Spleen (tissue), 11 donors: Measurements from ENCODE around the gene PDCD11. TPM values are rescaled to one million over a fixed set of nuclear protein-coding genes. Genes with fewer than 3 reads are reported as not detected.
"Not testable (repeated sequence)": the region's sequence is repeated elsewhere in the genome, so short reads cannot be mapped to it uniquely, and the experiment has no call there.

Experiments used
- DNase-seq: peaks from one replicate; pipeline ENCODE4 v3.0.0-alpha.2; 2020
- H3K27ac ChIP-seq, 8 donors: fragments of 200-600 bp; sonication (generic) in 7 of 8; 1 replicate in 4 of 8; 2 replicates in 4 of 8; pipeline versions ENCODE4 v1.5.0 to v1.8.0; 2016 to 2021; ENCODE audit warnings: inconsistent platforms in 4 of 8, mild to moderate bottlenecking in 4 of 8, moderate library complexity in 1 of 8
- H3K27me3 ChIP-seq, 7 donors: fragments of 200-600 bp; sonication (generic) in 6 of 7; replicated peaks in 1 of 7; 1 replicate in 4 of 7; 2 replicates in 3 of 7; pipeline versions ENCODE4 v1.5.0 to v1.8.0; 2016 to 2021; ENCODE audit warnings: inconsistent platforms in 3 of 7, mild to moderate bottlenecking in 1 of 7
- H3K36me3 ChIP-seq, 6 donors: fragments of 200-600 bp; sonication (generic) in 5 of 6; 1 replicate in 4 of 6; 2 replicates in 2 of 6; pipeline versions ENCODE4 v1.5.0 to v1.8.0; 2016 to 2021; ENCODE audit warnings: inconsistent platforms in 2 of 6
- H3K4me1 ChIP-seq, 6 donors: fragments of 200-600 bp; sonication (generic) in 5 of 6; 1 replicate in 3 of 6; 2 replicates in 3 of 6; pipeline versions ENCODE4 v1.5.0 to v1.8.0; 2016 to 2021; ENCODE audit warnings: inconsistent platforms in 3 of 6
- H3K4me3 ChIP-seq, 8 donors: fragments of 200-600 bp; sonication (generic) in 7 of 8; 1 replicate in 4 of 8; 2 replicates in 4 of 8; pipeline versions ENCODE4 v1.5.0 to v1.8.0; 2016 to 2021; ENCODE audit warnings: inconsistent platforms in 4 of 8, mild to moderate bottlenecking in 4 of 8, moderate library complexity in 2 of 8
- H3K9me3 ChIP-seq, 8 donors: fragments of 200-600 bp; sonication (generic) in 7 of 8; 1 replicate in 4 of 8; 2 replicates in 4 of 8; pipeline versions ENCODE4 v1.5.0 to v1.8.0; 2016 to 2021; ENCODE audit warnings: inconsistent platforms in 4 of 8
- POLR2A ChIP-seq, 3 donors: fragments of 450-650 bp; IDR thresholded peaks; one replicate each; pipeline ENCODE4 v1.5.1; 2017; ENCODE audit warnings: antibody characterized with exemption in 3 of 3, mild to moderate bottlenecking in 1 of 3
- POLR2AphosphoS5 ChIP-seq, 3 donors: sonication (generic); formaldehyde crosslinking; IDR thresholded peaks; one replicate each; pipeline ENCODE4 v1.5.1; 2017; ENCODE audit warnings: antibody characterized with exemption in 3 of 3
- WGBS, 5 donors: extraction: QIAGEN DNeasy Blood & Tissue Kit in 3 of 5; methylation state at CpG; one replicate each; pipeline versions ENCODE4 v1.1.5 to v1.1.7; 2013 to 2018; 5-methylcytosine and 5-hydroxymethylcytosine counted together
- intact Hi-C: fragments of 100-400 bp; cut with DNase I; formaldehyde crosslinking; loops from one replicate; pipeline ENCODE4 v1.15.0; 2023; ENCODE audit warnings: low total_unique reads
- polyA plus RNA-seq, 3 donors: library from polyadenylated mRNA; stranded (reverse); fragments of 200-250 nt; gene quantifications; one replicate each; pipeline ENCODE4 v1.2.1, GENCODE V29; 2013
- total RNA-seq, 7 donors: library from RNA; depleted of rRNA in 3 of 7; stranded (reverse); fragments of >200 nt in 3 of 7; fragmentation: NEBNext Ultra II Directional in 4 of 7; extraction: Animal tissue kit (Norgen Biotek cat#: 25700) in 4 of 7; gene quantifications; one replicate each; pipeline versions ENCODE4 v1.1.0 to v1.2.1, GENCODE V29; 2016 to 2021
- TF ChIP-seq, protein P1 (sequence below), 11 experiments: fragments of 200-600 bp in 7 of 11; fragments of 450-650 bp in 4 of 11; sonication (generic) in 4 of 11; IDR thresholded peaks in 8 of 11; conservative IDR thresholded peaks in 3 of 11; 1 replicate in 7 of 11; 2 replicates in 4 of 11; pipeline versions ENCODE4 v1.4.0 to v1.8.0; 2016 to 2021; ENCODE audit warnings: antibody characterized with exemption in 11 of 11, inconsistent platforms in 4 of 11, mild to moderate bottlenecking in 1 of 11
- donor health status: healthy with polysubstance abuse.
- donor health status: DM: no; HTN: no; CAD: no; lungs with moderate emphysema.
- donor health status: DM: no; HTN: no; CAD: no.
- donor health status: Bipolar disorder and iron deficiency.
- donor health status: healthy.
- donor health status: DM: no; HTN: no; CAD: no.
- donor health status: DM: yes; HTN: yes; CAD: no.

The PDCD11 gene
- total and polyA plus RNA-seq, 10 donors: 13.9 to 41.9 (median 22.7) TPM

- H3K36me3 ChIP-seq: peaks cover 2 to 100% (median 99%) of the 10 kb centered on the region in 6 donors
- TF ChIP-seq POLR2A (IDR thresholded peaks at IDR 0.05): no peak
- TF ChIP-seq, protein P1, sequence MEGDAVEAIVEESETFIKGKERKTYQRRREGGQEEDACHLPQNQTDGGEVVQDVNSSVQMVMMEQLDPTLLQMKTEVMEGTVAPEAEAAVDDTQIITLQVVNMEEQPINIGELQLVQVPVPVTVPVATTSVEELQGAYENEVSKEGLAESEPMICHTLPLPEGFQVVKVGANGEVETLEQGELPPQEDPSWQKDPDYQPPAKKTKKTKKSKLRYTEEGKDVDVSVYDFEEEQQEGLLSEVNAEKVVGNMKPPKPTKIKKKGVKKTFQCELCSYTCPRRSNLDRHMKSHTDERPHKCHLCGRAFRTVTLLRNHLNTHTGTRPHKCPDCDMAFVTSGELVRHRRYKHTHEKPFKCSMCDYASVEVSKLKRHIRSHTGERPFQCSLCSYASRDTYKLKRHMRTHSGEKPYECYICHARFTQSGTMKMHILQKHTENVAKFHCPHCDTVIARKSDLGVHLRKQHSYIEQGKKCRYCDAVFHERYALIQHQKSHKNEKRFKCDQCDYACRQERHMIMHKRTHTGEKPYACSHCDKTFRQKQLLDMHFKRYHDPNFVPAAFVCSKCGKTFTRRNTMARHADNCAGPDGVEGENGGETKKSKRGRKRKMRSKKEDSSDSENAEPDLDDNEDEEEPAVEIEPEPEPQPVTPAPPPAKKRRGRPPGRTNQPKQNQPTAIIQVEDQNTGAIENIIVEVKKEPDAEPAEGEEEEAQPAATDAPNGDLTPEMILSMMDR (IDR thresholded peaks at IDR 0.05 in 8 of 11, conservative IDR thresholded peaks at IDR 0.05 in 3 of 11): no peak
- TF ChIP-seq POLR2AphosphoS5 (IDR thresholded peaks at IDR 0.05): no peak
- H3K27ac ChIP-seq: no peak overlapping the region
- H3K9me3 ChIP-seq: no peaks in the 10 kb centered on the region
- H3K27me3 ChIP-seq: no peaks in the 10 kb centered on the region
- no peaks in the 10 kb centered on the region for H3K4me1 ChIP-seq
- no peak for DNase-seq
- intact Hi-C loops: no loop called here
- 89 to 100% (median 94%) methylated on average over 2 of the region's 2 CpGs for WGBS, 5 donors
- H3K4me3 ChIP-seq: no peak overlapping the region
These were observed 17.1 kb downstream of the PDCD11 start for GRCh38 chr10:103413564-103413963.

GRCh38 chr10:103415581-103415980 is 19.2 kb downstream of the PDCD11 start:
- TF ChIP-seq, protein P1 (IDR thresholded peaks at IDR 0.05 in 8 of 11, conservative IDR thresholded peaks at IDR 0.05 in 3 of 11): no peak
- TF ChIP-seq POLR2A (IDR thresholded peaks at IDR 0.05) (no peak), POLR2AphosphoS5 (IDR thresholded peaks at IDR 0.05) (no peak)
- WGBS, 5 donors: 85 to 92% (median 89%) methylated on average over 8 of the region's 8 CpGs
- H3K27ac ChIP-seq: no peak overlapping the region
- DNase-seq: no peak
- no peaks in the 10 kb centered on the region for H3K9me3 ChIP-seq
- no peaks in the 10 kb centered on the region for H3K4me1 ChIP-seq
- peaks cover 2 to 100% (median 99%) of the 10 kb centered on the region in 6 donors for H3K36me3 ChIP-seq
- intact Hi-C loops: loop anchor here (5.0 kb wide), 1 partner anchor 37 kb away; the partner anchor contains the start of gene CALHM2
- no peaks in the 10 kb centered on the region for H3K27me3 ChIP-seq
- H3K4me3 ChIP-seq: no peak overlapping the region

DNA sequence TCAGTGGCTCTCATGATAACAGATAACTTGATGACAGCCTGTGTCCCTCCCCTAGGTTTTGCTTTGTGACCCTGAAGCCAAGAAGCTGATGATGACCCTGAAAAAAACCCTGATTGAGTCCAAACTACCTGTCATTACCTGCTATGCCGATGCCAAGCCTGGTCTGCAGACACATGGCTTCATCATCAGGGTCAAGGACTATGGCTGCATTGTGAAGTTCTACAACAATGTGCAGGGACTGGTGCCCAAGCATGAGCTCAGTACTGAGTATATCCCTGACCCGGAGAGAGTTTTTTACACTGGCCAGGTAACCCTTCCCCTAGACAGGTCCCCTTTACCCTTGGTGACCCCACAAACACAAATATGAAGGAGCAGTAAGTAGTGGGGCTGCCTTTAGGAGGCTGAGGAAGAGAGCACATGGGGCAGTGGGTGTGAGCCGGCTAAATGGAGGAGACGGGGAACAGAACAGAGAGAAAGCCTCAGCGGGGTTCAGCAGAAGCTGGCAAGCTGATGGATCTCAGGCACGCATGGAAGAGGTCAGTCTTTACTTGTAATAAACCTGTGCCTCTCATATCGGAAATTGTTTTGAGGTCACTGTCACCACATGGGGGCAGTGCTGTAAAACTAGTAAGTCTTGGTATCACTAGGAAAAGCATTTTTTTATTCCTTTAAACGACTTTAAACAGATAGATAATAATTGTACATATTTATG is 20.2 kb downstream of the PDCD11 start:
- Histone ChIP-seq H3K27ac (no peak overlapping the region), H3K9me3 (no peaks in the 10 kb centered on the region), H3K4me3 (no peak overlapping the region), H3K27me3 (no peaks in the 10 kb centered on the region), H3K36me3 (peaks cover 2 to 100% (median 98%) of the 10 kb centered on the region in 6 donors), H3K4me1 (no peaks in the 10 kb centered on the region)
- 52 to 64% (median 53%) methylated on average over 8 of the region's 8 CpGs for WGBS, 5 donors
- TF ChIP-seq POLR2AphosphoS5 (IDR thresholded peaks at IDR 0.05) (no peak), POLR2A (IDR thresholded peaks at IDR 0.05) (no peak)
- TF ChIP-seq, protein P1 (IDR thresholded peaks at IDR 0.05 in 8 of 11, conservative IDR thresholded peaks at IDR 0.05 in 3 of 11): peak; percentile 15 to 87 (median 67)
- no peak for DNase-seq
- intact Hi-C loops: loop anchor here (2.0 to 5.0 kb wide), 2 partner anchors 36 to 66 kb away; partner anchors contain the start of gene CALHM2

- not testable (repeated sequence) for H3K27ac ChIP-seq, H3K9me3 ChIP-seq, H3K4me1 ChIP-seq, H3K27me3 ChIP-seq, H3K4me3 ChIP-seq, DNase-seq
- 85 to 97% (median 93%) methylated on average over 5 of the region's 5 CpGs for WGBS, 5 donors
- intact Hi-C loops: loop anchor here (2.0 to 5.0 kb wide), 2 partner anchors 35 to 66 kb away; partner anchors contain the start of gene CALHM2
- peaks cover 2 to 100% (median 96%) of the 10 kb centered on the region in 6 donors for H3K36me3 ChIP-seq
These were observed 20.7 kb downstream of the PDCD11 start for GRCh38 chr10:103417148-103417469.
